Measurements from ENCODE around the gene ADGRG6.
"Not testable (repeated sequence)": the region's sequence is repeated elsewhere in the genome, so short reads cannot be mapped to it uniquely, and the experiment has no call there.

ADGRG6 gene

GRCh38 chr6:142416179-142416578 is 114.4 kb downstream of the ADGRG6 start:
- H3K4me3 ChIP-seq (ENCODE audit: low read length), result no peak overlapping the region
- H3K9ac ChIP-seq (ENCODE audit: low read depth, low read length), result peak overlapping the region; percentile 21
- no peaks in the 10 kb centered on the region for H3K36me3 ChIP-seq (ENCODE audit: insufficient read depth, low read length)
- peaks cover 52% of the 10 kb centered on the region for H3K4me1 ChIP-seq (ENCODE audit: control insufficient read depth, insufficient read depth, low read length)
- peak overlapping the region; percentile 17 for H3K4me2 ChIP-seq (ENCODE audit: low read length)
- H3K9me3 ChIP-seq (replicated peaks; ENCODE audit: low read length), result no peaks in the 10 kb centered on the region
- H3K27me3 ChIP-seq (ENCODE audit: control insufficient read depth, insufficient read depth, low read length), result no peaks in the 10 kb centered on the region

GRCh38 chr6:142416686-142417085 is 114.9 kb downstream of the ADGRG6 start:
- Histone ChIP-seq H3K4me2 (ENCODE audit: low read length) (peak overlapping the region; percentile 17), H3K9ac (ENCODE audit: low read depth, low read length) (peak overlapping the region; percentile 21), H3K4me1 (ENCODE audit: control insufficient read depth, insufficient read depth, low read length) (peaks cover 56% of the 10 kb centered on the region), H3K27me3 (ENCODE audit: control insufficient read depth, insufficient read depth, low read length) (no peaks in the 10 kb centered on the region), H3K9me3 (replicated peaks; ENCODE audit: low read length) (no peaks in the 10 kb centered on the region), H3K4me3 (ENCODE audit: low read length) (no peak overlapping the region), H3K36me3 (ENCODE audit: insufficient read depth, low read length) (no peaks in the 10 kb centered on the region)

GRCh38 chr6:142417331-142417750 is 115.5 kb downstream of the ADGRG6 start:
- Histone ChIP-seq H3K9ac (ENCODE audit: low read depth, low read length) (peak overlapping the region; percentile 21), H3K4me1 (ENCODE audit: control insufficient read depth, insufficient read depth, low read length) (peaks cover 50% of the 10 kb centered on the region), H3K4me2 (ENCODE audit: low read length) (no peak overlapping the region), H3K9me3 (replicated peaks; ENCODE audit: low read length) (no peaks in the 10 kb centered on the region), H3K36me3 (ENCODE audit: insufficient read depth, low read length) (no peaks in the 10 kb centered on the region), H3K27me3 (ENCODE audit: control insufficient read depth, insufficient read depth, low read length) (no peaks in the 10 kb centered on the region), H3K4me3 (ENCODE audit: low read length) (no peak overlapping the region)

- Histone ChIP-seq H3K9ac (ENCODE audit: low read depth, low read length) (no peak overlapping the region), H3K9me3 (replicated peaks; ENCODE audit: low read length) (no peaks in the 10 kb centered on the region), H3K27me3 (ENCODE audit: control insufficient read depth, insufficient read depth, low read length) (no peaks in the 10 kb centered on the region), H3K36me3 (ENCODE audit: insufficient read depth, low read length) (no peaks in the 10 kb centered on the region), H3K4me1 (ENCODE audit: control insufficient read depth, insufficient read depth, low read length) (peaks cover 34% of the 10 kb centered on the region), H3K4me3 (ENCODE audit: low read length) (no peak overlapping the region), H3K4me2 (ENCODE audit: low read length) (no peak overlapping the region)
These were observed 117.3 kb downstream of the ADGRG6 start for GRCh38 chr6:142419071-142419470.

- no peaks in the 10 kb centered on the region for H3K27me3 ChIP-seq (ENCODE audit: control insufficient read depth, insufficient read depth, low read length)
- no peak overlapping the region for H3K4me3 ChIP-seq (ENCODE audit: low read length)
- peaks cover 20% of the 10 kb centered on the region for H3K4me1 ChIP-seq (ENCODE audit: control insufficient read depth, insufficient read depth, low read length)
- no peak overlapping the region for H3K4me2 ChIP-seq (ENCODE audit: low read length)
- no peak overlapping the region for H3K9ac ChIP-seq (ENCODE audit: low read depth, low read length)
- no peaks in the 10 kb centered on the region for H3K36me3 ChIP-seq (ENCODE audit: insufficient read depth, low read length)
- no peaks in the 10 kb centered on the region for H3K9me3 ChIP-seq (replicated peaks; ENCODE audit: low read length)
These were observed 119.0 kb downstream of the ADGRG6 start for GRCh38 chr6:142420802-142421201.

- Histone ChIP-seq H3K4me2 (ENCODE audit: low read length) (no peak overlapping the region), H3K36me3 (ENCODE audit: insufficient read depth, low read length) (no peaks in the 10 kb centered on the region), H3K4me1 (ENCODE audit: control insufficient read depth, insufficient read depth, low read length) (peaks cover 17% of the 10 kb centered on the region), H3K9me3 (replicated peaks; ENCODE audit: low read length) (no peaks in the 10 kb centered on the region), H3K4me3 (ENCODE audit: low read length) (no peak overlapping the region), H3K9ac (ENCODE audit: low read depth, low read length) (no peak overlapping the region), H3K27me3 (ENCODE audit: control insufficient read depth, insufficient read depth, low read length) (no peaks in the 10 kb centered on the region)
These were observed 119.7 kb downstream of the ADGRG6 start for GRCh38 chr6:142421285-142422117.

GRCh38 chr6:142426444-142427132 is 124.8 kb downstream of the ADGRG6 start:
- not testable (repeated sequence) for H3K4me2 ChIP-seq (ENCODE audit: low read length); H3K27me3 ChIP-seq (ENCODE audit: control insufficient read depth, insufficient read depth, low read length); H3K9me3 ChIP-seq (replicated peaks; ENCODE audit: low read length); H3K4me1 ChIP-seq (ENCODE audit: control insufficient read depth, insufficient read depth, low read length); H3K9ac ChIP-seq (ENCODE audit: low read depth, low read length); H3K36me3 ChIP-seq (ENCODE audit: insufficient read depth, low read length); H3K4me3 ChIP-seq (ENCODE audit: low read length)

GRCh38 chr6:142428468-142428867 is 126.7 kb downstream of the ADGRG6 start:
- not testable (repeated sequence) for H3K4me3 ChIP-seq (ENCODE audit: low read length); H3K27me3 ChIP-seq (ENCODE audit: control insufficient read depth, insufficient read depth, low read length); H3K4me1 ChIP-seq (ENCODE audit: control insufficient read depth, insufficient read depth, low read length); H3K4me2 ChIP-seq (ENCODE audit: low read length); H3K36me3 ChIP-seq (ENCODE audit: insufficient read depth, low read length); H3K9me3 ChIP-seq (replicated peaks; ENCODE audit: low read length); H3K9ac ChIP-seq (ENCODE audit: low read depth, low read length)

- H3K9ac ChIP-seq (ENCODE audit: low read depth, low read length), result no peak overlapping the region
- H3K9me3 ChIP-seq (replicated peaks; ENCODE audit: low read length), result no peaks in the 10 kb centered on the region
- H3K27me3 ChIP-seq (ENCODE audit: control insufficient read depth, insufficient read depth, low read length), result no peaks in the 10 kb centered on the region
- peaks cover 4% of the 10 kb centered on the region for H3K4me1 ChIP-seq (ENCODE audit: control insufficient read depth, insufficient read depth, low read length)
- no peaks in the 10 kb centered on the region for H3K36me3 ChIP-seq (ENCODE audit: insufficient read depth, low read length)
- no peak overlapping the region for H3K4me2 ChIP-seq (ENCODE audit: low read length)
- H3K4me3 ChIP-seq (ENCODE audit: low read length), result no peak overlapping the region
These were observed 127.4 kb downstream of the ADGRG6 start for GRCh38 chr6:142429195-142429594.

GRCh38 chr6:142433419-142433818 is 131.6 kb downstream of the ADGRG6 start:
- H3K4me1 ChIP-seq (ENCODE audit: control insufficient read depth, insufficient read depth, low read length), result peaks cover 4% of the 10 kb centered on the region
- H3K9me3 ChIP-seq (replicated peaks; ENCODE audit: low read length), result no peaks in the 10 kb centered on the region
- no peak overlapping the region for H3K4me3 ChIP-seq (ENCODE audit: low read length)
- no peak overlapping the region for H3K4me2 ChIP-seq (ENCODE audit: low read length)
- H3K27me3 ChIP-seq (ENCODE audit: control insufficient read depth, insufficient read depth, low read length), result no peaks in the 10 kb centered on the region
- no peaks in the 10 kb centered on the region for H3K36me3 ChIP-seq (ENCODE audit: insufficient read depth, low read length)
- no peak overlapping the region for H3K9ac ChIP-seq (ENCODE audit: low read depth, low read length)

- Histone ChIP-seq H3K9me3 (replicated peaks; ENCODE audit: low read length) (no peaks in the 10 kb centered on the region), H3K4me3 (ENCODE audit: low read length) (no peak overlapping the region), H3K4me1 (ENCODE audit: control insufficient read depth, insufficient read depth, low read length) (peaks cover 8% of the 10 kb centered on the region), H3K9ac (ENCODE audit: low read depth, low read length) (no peak overlapping the region), H3K36me3 (ENCODE audit: insufficient read depth, low read length) (no peaks in the 10 kb centered on the region), H3K27me3 (ENCODE audit: control insufficient read depth, insufficient read depth, low read length) (no peaks in the 10 kb centered on the region), H3K4me2 (ENCODE audit: low read length) (no peak overlapping the region)
These were observed 137.1 kb downstream of the ADGRG6 start for GRCh38 chr6:142438898-142439297.

All from skeletal muscle satellite cell (primary cell).